Liver (tissue), 3 donors: ENCODE measurements around the gene GCNT2.

Source experiments
- CTCF ChIP-seq: fragments of 150-350 bp; IDR thresholded peaks from 2 replicates; pipeline ENCODE4 v1.5.1; 2017; ENCODE audit warnings: improper control_type of control experiment, low read depth, low read length; ENCODE audit not compliant: missing input control
- EGR1 ChIP-seq, 2 donors: IDR thresholded peaks; 2 replicates each; pipeline ENCODE4 v1.6.1; 2016 to 2018; ENCODE audit warnings: antibody characterized with exemption in 2 of 2, low read depth in 2 of 2
- HNF4G ChIP-seq: IDR thresholded peaks from 2 replicates; pipeline ENCODE4 v1.6.1; 2016; ENCODE audit warnings: antibody characterized with exemption
- JUND ChIP-seq, 2 donors: IDR thresholded peaks; 2 replicates each; pipeline ENCODE4 v1.6.1; 2016; ENCODE audit warnings: antibody characterized with exemption in 2 of 2
- MAX ChIP-seq: IDR thresholded peaks from 2 replicates; pipeline ENCODE4 v1.6.1; 2016; ENCODE audit warnings: antibody characterized with exemption
- NR2F2 ChIP-seq: IDR thresholded peaks from 2 replicates; pipeline ENCODE4 v1.6.1; 2016; ENCODE audit warnings: antibody characterized with exemption
- TAF1 ChIP-seq: conservative IDR thresholded peaks from 2 replicates; pipeline ENCODE4 v1.6.1; 2016; ENCODE audit warnings: antibody characterized with exemption, mild to moderate bottlenecking
- ZBTB33 ChIP-seq: IDR thresholded peaks from 2 replicates; pipeline ENCODE4 v1.6.1; 2016; ENCODE audit warnings: antibody characterized with exemption
- donor health status: healthy.
- donor health status: healthy.

- TF ChIP-seq MAX (no peak), EGR1 (IDR thresholded peaks at IDR 0.05; ENCODE audit: low read depth in 2 of 2) (no peak), CTCF (no peak), JUND (IDR thresholded peaks at IDR 0.05) (no peak), ZBTB33 (no peak), TAF1 (no peak), NR2F2 (no peak), HNF4G (no peak)
These were observed 9.7 kb upstream of the GCNT2 start for GRCh38 chr6:10511477-10511876.
